NCI-H69 (cell line): Measurements from ENCODE around the gene ANKRD31.
"Not testable (repeated sequence)": the region's sequence is repeated elsewhere in the genome, so short reads cannot be mapped to it uniquely, and the experiment has no call there.

Source experiments
- DNase-seq: peaks from one replicate; lab custom pipeline; 2025; lab: John Stamatoyannopoulos, UW

Gene ANKRD31

GRCh38 chr5:75220787-75221186 is 15.9 kb downstream of the ANKRD31 start:
- DNase-seq, result not testable (repeated sequence)

GRCh38 chr5:75214928-75215327 is 21.8 kb downstream of the ANKRD31 start:
- no peak for DNase-seq

GRCh38 chr5:75214409-75214808 is 22.3 kb downstream of the ANKRD31 start:
- DNase-seq, result no peak

- no peak for DNase-seq
These were observed 33.1 kb downstream of the ANKRD31 start for GRCh38 chr5:75203604-75204003.

- DNase-seq, result no peak
These were observed 33.7 kb downstream of the ANKRD31 start for GRCh38 chr5:75202935-75203334.

- DNase-seq, result no peak
These were observed 35.9 kb downstream of the ANKRD31 start for GRCh38 chr5:75200776-75201175.

GRCh38 chr5:75199946-75200345 is 36.7 kb downstream of the ANKRD31 start:
- no peak for DNase-seq

- DNase-seq, result no peak
These were observed 37.6 kb downstream of the ANKRD31 start for GRCh38 chr5:75199071-75199470.

- DNase-seq, result no peak
These were observed 38.9 kb downstream of the ANKRD31 start for GRCh38 chr5:75197745-75198144.

- DNase-seq, result no peak
These were observed 43.9 kb downstream of the ANKRD31 start for GRCh38 chr5:75192804-75193203.

- DNase-seq, result no peak
These were observed 44.4 kb downstream of the ANKRD31 start for GRCh38 chr5:75192264-75192663.

GRCh38 chr5:75190227-75190626 is 46.5 kb downstream of the ANKRD31 start:
- DNase-seq, result no peak

- no peak for DNase-seq
These were observed 47.3 kb downstream of the ANKRD31 start for GRCh38 chr5:75189353-75189752.

GRCh38 chr5:75185763-75186162 is 50.9 kb downstream of the ANKRD31 start:
- peak; percentile 53 for DNase-seq

- DNase-seq, result not testable (repeated sequence)
These were observed 60.7 kb downstream of the ANKRD31 start for GRCh38 chr5:75176009-75176408.

- DNase-seq, result not testable (repeated sequence)
These were observed 61.8 kb downstream of the ANKRD31 start for GRCh38 chr5:75174872-75175271.

- DNase-seq, result no peak
These were observed 67.2 kb downstream of the ANKRD31 start for GRCh38 chr5:75169516-75169915.

GRCh38 chr5:75168026-75168735 is 68.5 kb downstream of the ANKRD31 start:
- DNase-seq, result no peak

GRCh38 chr5:75167345-75167744 is 69.3 kb downstream of the ANKRD31 start:
- no peak for DNase-seq

- DNase-seq, result not testable (repeated sequence)
These were observed 75.2 kb downstream of the ANKRD31 start for GRCh38 chr5:75161508-75161907.

- no peak for DNase-seq
These were observed 80.1 kb downstream of the ANKRD31 start for GRCh38 chr5:75156585-75156984.

- DNase-seq, result no peak
These were observed 83.8 kb downstream of the ANKRD31 start for GRCh38 chr5:75152860-75153259.

GRCh38 chr5:75148051-75148450 is 88.6 kb downstream of the ANKRD31 start:
- DNase-seq, result no peak

GRCh38 chr5:75142566-75143136 is 94.0 kb downstream of the ANKRD31 start:
- DNase-seq, result no peak
